VCaP (cell line): ENCODE measurements around the gene SSR4.
"Not testable (repeated sequence)": the region's sequence is repeated elsewhere in the genome, so short reads cannot be mapped to it uniquely, and the experiment has no call there.

Experiments used
- H3K27ac ChIP-seq: fragments of 450-650 bp; 2 replicates; pipeline ENCODE4 v1.5.1; 2017
- CTCF ChIP-seq: fragments of 450-650 bp; conservative IDR thresholded peaks from 2 replicates; pipeline ENCODE4 v1.5.1; 2017; ENCODE audit warnings: mild to moderate bottlenecking, moderate library complexity

Gene SSR4

GRCh38 chrX:153794018-153794896 is at the start of gene SSR4, which contains the start of gene IDH3G:
Gene SSR4 (plus strand): TSS chrX:153794668. CDS start chrX:153794688, 20 bp downstream.
Gene IDH3G (minus strand): TSS chrX:153794375. CDS start chrX:153794326, 49 bp downstream.
- H3K27ac ChIP-seq: peak within 1 kb of the TSS; percentile 88
- no peak for TF ChIP-seq CTCF

GRCh38 chrX:153745067-153745433 is 49.4 kb upstream of the SSR4 start:
- not testable (repeated sequence) for H3K27ac ChIP-seq

GRCh38 chrX:153746359-153746758 is 48.1 kb upstream of the SSR4 start:
- TF ChIP-seq CTCF: no peak
- H3K27ac ChIP-seq: no peak overlapping the region

GRCh38 chrX:153746991-153747390 is 47.5 kb upstream of the SSR4 start:
- H3K27ac ChIP-seq: not testable (repeated sequence)

- H3K27ac ChIP-seq: not testable (repeated sequence)
These were observed 45.5 kb upstream of the SSR4 start for GRCh38 chrX:153749017-153749416.

GRCh38 chrX:153750127-153750774 is 44.2 kb upstream of the SSR4 start:
- TF ChIP-seq CTCF: no peak

GRCh38 chrX:153755136-153755535 is 39.3 kb upstream of the SSR4 start:
- H3K27ac ChIP-seq: no peak overlapping the region
- TF ChIP-seq CTCF: peak; percentile 14

More at GRCh38 chrX:153750127-153750774, 44.2 kb upstream of the SSR4 start:
- no peak overlapping the region for H3K27ac ChIP-seq

- no peak for TF ChIP-seq CTCF
- H3K27ac ChIP-seq: no peak overlapping the region
These were observed 32.6 kb upstream of the SSR4 start for GRCh38 chrX:153761863-153762262.

- TF ChIP-seq CTCF: no peak
- no peak overlapping the region for H3K27ac ChIP-seq
These were observed 31.8 kb upstream of the SSR4 start for GRCh38 chrX:153762626-153763173.
